HG03439 (cell line): ENCODE results near the gene MIER2.
"Not testable (repeated sequence)": the region's sequence is repeated elsewhere in the genome, so short reads cannot be mapped to it uniquely, and the experiment has no call there.

Experiments
- ATAC-seq: cut with Tn5 transposase; IDR thresholded peaks from one replicate; pipeline ENCODE4 v1.9.1; 2021; ENCODE audit warnings: mild to moderate bottlenecking, moderate library complexity; ENCODE audit not compliant: unreplicated experiment

MIER2 gene

GRCh38 chr19:364496-365287 is 20.1 kb upstream of the MIER2 start:
- ATAC-seq, result no peak

- ATAC-seq, result no peak
Measured at GRCh38 chr19:362683-363082, 18.1 kb upstream of the MIER2 start.

- no peak for ATAC-seq
Measured at GRCh38 chr19:362154-362553, 17.6 kb upstream of the MIER2 start.

- no peak for ATAC-seq
Measured at GRCh38 chr19:359653-359925, 15.0 kb upstream of the MIER2 start.

GRCh38 chr19:355536-355935 is 10.9 kb upstream of the MIER2 start:
- ATAC-seq, result not testable (repeated sequence)

GRCh38 chr19:355134-355533 is 10.5 kb upstream of the MIER2 start:
- ATAC-seq, result no peak

- ATAC-seq, result no peak
Measured at GRCh38 chr19:351976-352625, 7.5 kb upstream of the MIER2 start.

GRCh38 chr19:347946-348861 is 3.6 kb upstream of the MIER2 start:
- no peak for ATAC-seq

- ATAC-seq, result no peak
Measured at GRCh38 chr19:345320-345879, 804 bp upstream of the MIER2 start.

- peak; percentile 39 for ATAC-seq
Measured at GRCh38 chr19:343941-344624, 513 bp downstream of the MIER2 start.

- ATAC-seq, result no peak
Measured at GRCh38 chr19:343451-343931, 1.1 kb downstream of the MIER2 start.

GRCh38 chr19:342801-343421 is 1.7 kb downstream of the MIER2 start:
- no peak for ATAC-seq

- ATAC-seq, result no peak
Measured at GRCh38 chr19:342128-342455, 2.5 kb downstream of the MIER2 start.

GRCh38 chr19:341386-342127 is 3.0 kb downstream of the MIER2 start:
- ATAC-seq, result no peak

- ATAC-seq, result no peak
Measured at GRCh38 chr19:340620-341385, 3.8 kb downstream of the MIER2 start.

GRCh38 chr19:339262-339887 is 5.2 kb downstream of the MIER2 start:
- no peak for ATAC-seq

- no peak for ATAC-seq
Measured at GRCh38 chr19:338421-338820, 6.2 kb downstream of the MIER2 start.

GRCh38 chr19:336067-336614 is 8.5 kb downstream of the MIER2 start:
- ATAC-seq, result no peak
